GM10266 (cell line): ENCODE results near the gene CUL9.

Source experiments
- DNase-seq: peaks from one replicate; pipeline ENCODE4 v3.0.0; 2012; ENCODE audit errors: extremely low spot score
- CTCF ChIP-seq: IDR thresholded peaks from 2 replicates; pipeline ENCODE4 v1.5.1; 2012; ENCODE audit warnings: mild to moderate bottlenecking, low read depth; ENCODE audit not compliant: control insufficient read depth, insufficient read depth; ENCODE audit errors: missing control alignments

Gene CUL9

GRCh38 chr6:43231735-43232450 is 49.9 kb downstream of the CUL9 start:
- no peak for TF ChIP-seq CTCF
- DNase-seq: no peak

DNA sequence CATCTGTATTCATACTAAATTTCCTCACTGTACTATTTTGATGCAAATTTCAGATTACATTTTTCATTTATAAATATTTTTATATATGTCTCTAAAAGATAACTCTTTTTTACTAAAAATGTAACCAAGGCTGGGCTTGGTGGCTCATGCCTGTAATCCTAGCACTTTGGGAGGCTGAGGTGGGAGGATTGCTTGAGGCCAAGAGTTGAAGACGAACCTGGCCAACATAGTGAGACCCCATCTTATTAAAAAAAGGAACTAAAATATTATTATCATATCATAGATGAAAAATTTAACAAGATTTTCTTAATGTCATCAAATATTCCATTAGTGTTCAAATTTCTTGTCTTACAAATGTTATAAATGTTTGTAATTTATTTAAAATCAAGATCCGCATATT is 53.8 kb downstream of the CUL9 start:
- DNase-seq: no peak
- no peak for TF ChIP-seq CTCF

DNA sequence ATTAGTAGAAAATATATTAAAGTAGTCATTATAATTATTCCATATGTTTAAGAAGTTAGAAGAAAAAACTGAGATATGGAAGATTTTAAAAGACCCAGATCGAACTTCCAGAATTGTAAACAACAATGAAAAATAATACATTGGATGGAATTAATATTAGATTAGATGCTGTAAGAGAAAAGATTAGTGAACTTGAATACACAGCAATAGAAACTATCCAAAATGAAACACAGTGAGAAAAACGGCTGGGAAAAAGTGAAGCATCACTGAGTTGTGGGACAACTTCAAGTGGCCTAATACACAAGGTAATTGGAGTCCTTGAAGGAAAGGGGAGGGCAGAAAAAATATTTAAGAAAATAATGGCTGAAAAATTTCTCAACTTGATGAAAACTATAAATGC is 57.1 kb downstream of the CUL9 start:
- no peak for TF ChIP-seq CTCF
- no peak for DNase-seq

GRCh38 chr6:43240950-43241349 is 59.0 kb downstream of the CUL9 start:
- no peak for TF ChIP-seq CTCF
- DNase-seq: no peak

- no peak for DNase-seq
- no peak for TF ChIP-seq CTCF
These were observed 59.5 kb downstream of the CUL9 start for GRCh38 chr6:43241446-43241845.

GRCh38 chr6:43242908-43243663 is 61.1 kb downstream of the CUL9 start, which contains the start of gene TTBK1:
TSS of gene TTBK1 (plus strand) at chr6:43243481. CDS start at chr6:43246661, 3,180 bp downstream.
- DNase-seq: no peak
- no peak for TF ChIP-seq CTCF

DNA sequence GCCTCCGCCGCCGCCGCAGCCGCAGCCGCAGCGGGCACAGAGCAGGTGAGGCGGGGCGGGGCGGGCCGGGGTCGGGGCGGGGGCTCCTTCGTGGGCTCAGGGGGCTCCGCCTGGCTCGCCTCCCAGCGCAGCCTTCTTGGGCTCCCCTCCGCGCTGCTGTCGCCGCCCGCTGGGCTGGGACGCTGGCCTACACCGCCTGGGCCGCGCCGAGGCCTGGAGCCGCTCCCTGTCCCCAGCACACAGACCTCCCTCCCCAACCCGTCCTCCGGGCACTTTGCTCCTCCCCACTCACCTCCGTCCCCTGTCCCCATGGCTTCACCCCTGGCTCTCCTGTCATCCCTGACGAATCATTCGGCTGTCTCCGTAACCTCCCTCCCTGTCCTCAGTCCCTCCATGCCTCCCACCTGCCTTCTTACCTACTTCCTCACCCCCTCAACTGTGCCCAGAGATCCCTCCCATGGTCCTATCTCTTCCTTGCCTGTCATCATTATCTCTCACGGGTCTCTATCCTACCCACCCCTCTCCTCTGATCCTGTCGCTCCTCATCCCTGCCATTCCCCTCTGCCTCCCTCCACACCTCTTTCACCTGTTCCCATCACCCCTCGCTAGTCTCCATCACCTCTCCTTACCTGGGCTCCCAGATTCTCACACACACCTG is 61.8 kb downstream of the CUL9 start:
- no peak for TF ChIP-seq CTCF
- no peak for DNase-seq
